CD14-positive monocyte (primary cell): ENCODE results near the gene KLLN. TPM values are rescaled to one million over a fixed set of nuclear protein-coding genes. Genes with fewer than 3 reads are reported as not detected.
"Not testable (repeated sequence)": the region's sequence is repeated elsewhere in the genome, so short reads cannot be mapped to it uniquely, and the experiment has no call there.

Experiments used
- DNase-seq, 3 donors: peaks; one replicate each; pipeline ENCODE4 v3.0.0-alpha.2; 2011 to 2022
- H2AFZ ChIP-seq: 2 replicates; pipeline ENCODE4 v1.6.0; 2012; ENCODE audit warnings: mild to moderate bottlenecking, low read depth, low read length, inconsistent platforms; ENCODE audit not compliant: insufficient read depth, poor library complexity, severe bottlenecking
- H3K27ac ChIP-seq, 2 donors: 1 replicate in 1 of 2; 2 replicates in 1 of 2; pipeline ENCODE4 v1.5.1; 2012 to 2013; ENCODE audit warnings: low read length in 2 of 2, control low read depth in 1 of 2, inconsistent platforms in 1 of 2, low read depth in 1 of 2, mild to moderate bottlenecking in 1 of 2
- H3K27me3 ChIP-seq, 2 donors: one replicate each; pipeline versions ENCODE4 v1.6.0 to v1.6.1; 2011 to 2013; ENCODE audit warnings: low read length in 2 of 2; ENCODE audit not compliant: control insufficient read depth in 2 of 2, insufficient read depth in 2 of 2
- H3K36me3 ChIP-seq, 2 donors: replicated peaks in 1 of 2; 1 replicate in 1 of 2; 2 replicates in 1 of 2; pipeline versions ENCODE4 v1.5.1 to v1.6.1; 2012 to 2013; ENCODE audit warnings: low read length in 2 of 2, control low read depth in 1 of 2, inconsistent platforms in 1 of 2, mild to moderate bottlenecking in 1 of 2; ENCODE audit not compliant: insufficient read depth in 2 of 2, control insufficient read depth in 1 of 2
- H3K4me1 ChIP-seq, 2 donors: 1 replicate in 1 of 2; 2 replicates in 1 of 2; pipeline versions ENCODE4 v1.5.1 to v1.6.1; 2012 to 2013; ENCODE audit warnings: low read length in 2 of 2, control low read depth in 1 of 2, inconsistent platforms in 1 of 2, mild to moderate bottlenecking in 1 of 2, moderate library complexity in 1 of 2; ENCODE audit not compliant: insufficient read depth in 2 of 2, control insufficient read depth in 1 of 2
- H3K4me2 ChIP-seq: replicated peaks from 2 replicates; pipeline ENCODE3; 2012; ENCODE audit warnings: low read length, moderate library complexity, mild to moderate bottlenecking; ENCODE audit not compliant: poor library complexity, severe bottlenecking; ENCODE audit errors: extremely low read depth
- H3K4me3 ChIP-seq, 3 experiments: fragments of 200-600 bp in 1 of 3; sonication (generic) in 1 of 3; replicated peaks in 1 of 3; 1 replicate in 2 of 3; 2 replicates in 1 of 3; pipeline ENCODE4 v1.5.1; 2011 to 2013; ENCODE audit warnings: low read length in 3 of 3, mild to moderate bottlenecking in 3 of 3, control low read depth in 2 of 3, low read depth in 2 of 3, inconsistent platforms in 1 of 3, moderate library complexity in 1 of 3
- H3K79me2 ChIP-seq: 2 replicates; pipeline ENCODE4 v1.6.0; 2012; ENCODE audit warnings: mild to moderate bottlenecking, control low read depth, inconsistent platforms, low read length, moderate library complexity; ENCODE audit not compliant: insufficient read depth
- H3K9ac ChIP-seq: 2 replicates; pipeline ENCODE4 v1.6.0; 2017; ENCODE audit warnings: low read length, mild to moderate bottlenecking; ENCODE audit not compliant: insufficient read depth, poor library complexity, severe bottlenecking
- H3K9me3 ChIP-seq, 2 donors: replicated peaks in 1 of 2; 1 replicate in 1 of 2; 2 replicates in 1 of 2; pipeline versions ENCODE4 v1.5.1 to v1.6.1; 2012 to 2013; ENCODE audit warnings: low read length in 2 of 2, control low read depth in 1 of 2; ENCODE audit not compliant: control insufficient read depth in 1 of 2, insufficient read depth in 1 of 2
- H4K20me1 ChIP-seq: 2 replicates; pipeline ENCODE4 v1.6.0; 2012; ENCODE audit warnings: mild to moderate bottlenecking, low read length, control low read depth, moderate library complexity; ENCODE audit not compliant: insufficient read depth
- H3K27ac Mint-ChIP-seq, 7 donors: one replicate each; pipeline ENCODE4 v1.8.0; 2020; ENCODE audit warnings: mild to moderate bottlenecking in 7 of 7, mixed read lengths in 7 of 7, moderate library complexity in 6 of 7, inconsistent platforms in 2 of 7
- H3K27me3 Mint-ChIP-seq, 3 donors: one replicate each; pipeline ENCODE4 v1.8.0; 2021 to 2022; ENCODE audit warnings: low read depth in 3 of 3, mild to moderate bottlenecking in 3 of 3, mixed read lengths in 3 of 3, moderate library complexity in 3 of 3, inconsistent platforms in 1 of 3
- H3K36me3 Mint-ChIP-seq, 2 donors: one replicate each; pipeline ENCODE4 v1.8.0; 2020; ENCODE audit warnings: mixed read lengths in 2 of 2, inconsistent platforms in 1 of 2, mild to moderate bottlenecking in 1 of 2
- H3K4me1 Mint-ChIP-seq: one replicate; pipeline ENCODE4 v1.8.0; 2020; ENCODE audit warnings: mild to moderate bottlenecking, mixed read lengths
- H3K4me3 Mint-ChIP-seq, 2 donors: one replicate each; pipeline ENCODE4 v1.8.0; 2020; ENCODE audit warnings: mild to moderate bottlenecking in 2 of 2, mixed read lengths in 2 of 2, moderate library complexity in 1 of 2
- H3K9me3 Mint-ChIP-seq, 7 donors: one replicate each; pipeline ENCODE4 v1.8.0; 2020 to 2022; ENCODE audit warnings: mixed read lengths in 7 of 7, mild to moderate bottlenecking in 6 of 7, moderate library complexity in 6 of 7, inconsistent platforms in 2 of 7
- CTCF ChIP-seq: fragments of 200-600 bp; IDR thresholded peaks from one replicate; pipeline ENCODE4 v1.8.0; 2022; ENCODE audit warnings: antibody characterized with exemption, mild to moderate bottlenecking
- WGBS: methylation state at CpG from one replicate; pipeline ENCODE4 v1.1.5; 2013; ENCODE audit warnings: missing lambda C conversion rate; ENCODE audit not compliant: insufficient coverage; 5-methylcytosine and 5-hydroxymethylcytosine counted together
- intact Hi-C, 2 donors: fragments of 100-400 bp; cut with micrococcal nuclease; formaldehyde crosslinking; loops; one replicate each; pipeline versions ENCODE4 v1.15.0 to v1.15.1; 2023
- polyA plus RNA-seq, 3 donors: library from polyadenylated mRNA; depleted of rRNA in 1 of 3; unstranded in 2 of 3; stranded (reverse) in 1 of 3; fragments of 300-500 nt in 2 of 3; fragments of >200 nt in 1 of 3; fragmentation: Illumina TruSeq in 2 of 3; gene quantifications; 1 replicate in 2 of 3; 2 replicates in 1 of 3; pipeline ENCODE4 v1.2.3, GENCODE V29; 2012 to 2021

The KLLN gene
- polyA plus RNA-seq, 3 donors, result 0.11 to 0.23 (median 0.12) TPM

- H3K36me3 ChIP-seq, result no peaks in the 10 kb centered on the region
- H3K27me3 ChIP-seq, result no peaks in the 10 kb centered on the region
- peak overlapping the region in 1 of 2 donors; percentile 28 for H3K4me3 Mint-ChIP-seq
- no peak overlapping the region for H3K9ac ChIP-seq
- H3K27ac ChIP-seq, result no peak overlapping the region
- TF ChIP-seq CTCF, result peak; percentile 65
- H3K4me3 ChIP-seq, result no peak overlapping the region
- 10% methylated on average over 2 of the region's 3 CpGs for WGBS
- no peaks in the 10 kb centered on the region for H3K27me3 Mint-ChIP-seq
- intact Hi-C loops, result loop anchor here (5.0 to 10.0 kb wide), 5 partner anchors 257 to 695 kb away; no protein-coding TSS in a partner anchor
- H2AFZ ChIP-seq, result no peak overlapping the region
- H3K4me1 Mint-ChIP-seq, result peaks cover 20% of the 10 kb centered on the region
- peaks cover 16 to 35% of the 10 kb centered on the region in 2 donors for H3K4me1 ChIP-seq
- peaks cover 13% of the 10 kb centered on the region for H4K20me1 ChIP-seq
- peaks cover 21% of the 10 kb centered on the region for H3K79me2 ChIP-seq
- no peaks in the 10 kb centered on the region for H3K9me3 ChIP-seq
- H3K27ac Mint-ChIP-seq, result peak overlapping the region in 4 of 7 donors; percentile 30 to 66 (median 40)
- H3K9me3 Mint-ChIP-seq, result peaks cover 0 to 5% (median 0%) of the 10 kb centered on the region in 7 donors
- no peak overlapping the region for H3K4me2 ChIP-seq
- DNase-seq, result peak; percentile 56 to 75 (median 69)
- no peaks in the 10 kb centered on the region for H3K36me3 Mint-ChIP-seq
Observed at GRCh38 chr10:87860156-87860795, 3.1 kb downstream of the KLLN start.

GRCh38 chr10:87855665-87856064 is 7.7 kb downstream of the KLLN start:
- H3K27me3 ChIP-seq, H3K36me3 Mint-ChIP-seq, H4K20me1 ChIP-seq, H3K4me3 ChIP-seq, H3K36me3 ChIP-seq, H3K9me3 Mint-ChIP-seq, H3K27ac Mint-ChIP-seq, H3K9ac ChIP-seq, H3K27me3 Mint-ChIP-seq, intact Hi-C loops, H3K79me2 ChIP-seq, H3K4me3 Mint-ChIP-seq, DNase-seq, H3K9me3 ChIP-seq, H3K4me2 ChIP-seq, H2AFZ ChIP-seq, H3K27ac ChIP-seq: not testable (repeated sequence)
- WGBS, result 37% methylated on average over 3 of the region's 4 CpGs
- peaks cover 13% of the 10 kb centered on the region for H3K4me1 Mint-ChIP-seq
- peaks cover 5 to 13% of the 10 kb centered on the region in 2 donors for H3K4me1 ChIP-seq

GRCh38 chr10:87855247-87855646 is 8.1 kb downstream of the KLLN start:
- H3K4me3 Mint-ChIP-seq, result not testable (repeated sequence)

More at GRCh38 chr10:87855247-87855646, 8.1 kb downstream of the KLLN start:
- H3K36me3 ChIP-seq, H3K9me3 ChIP-seq, DNase-seq, H3K4me2 ChIP-seq, H3K4me1 ChIP-seq, H3K79me2 ChIP-seq, H3K9ac ChIP-seq, H3K4me3 ChIP-seq, intact Hi-C loops, H3K27ac ChIP-seq, H3K9me3 Mint-ChIP-seq, H3K4me1 Mint-ChIP-seq, H3K27me3 ChIP-seq, H3K27me3 Mint-ChIP-seq, H4K20me1 ChIP-seq, H3K27ac Mint-ChIP-seq, H2AFZ ChIP-seq, H3K36me3 Mint-ChIP-seq: not testable (repeated sequence)
- no CpG with 5 or more reads among the region's 5 CpGs for WGBS
